Measurements from ENCODE around the gene UFL1. TPM values are rescaled to one million over a fixed set of nuclear protein-coding genes. Genes with fewer than 3 reads are reported as not detected.
A peak's percentile ranks its signal among the peaks of the same experiment; 100 is the strongest.

UFL1 gene
- polyA plus RNA-seq, 1 donor (not counting 4 experiments of a cell fraction or from before 2014, with no cell fraction given), result 13.1 TPM

- FAIRE-seq, result peak; percentile 82
- H3K27me3 ChIP-seq (ENCODE audit: control insufficient read depth, extremely low read depth, insufficient read depth, low read length), result no peaks in the 10 kb centered on the region
- peak overlapping the region; percentile 88 to 95 (median 90) for H3K4me3 ChIP-seq (ENCODE audit: control insufficient read depth in 2 of 3, extremely low read depth in 1 of 3, insufficient read depth in 2 of 3, low read depth in 1 of 3, low read length in 3 of 3)
- H3K4me2 ChIP-seq (ENCODE audit: control insufficient read depth, extremely low read depth, insufficient read depth, low read depth, low read length), result peak overlapping the region; percentile 82
- H3K79me2 ChIP-seq (ENCODE audit: control insufficient read depth, insufficient read depth, low read length), result peaks cover 14% of the 10 kb centered on the region
- no peaks in the 10 kb centered on the region for H3K9me1 ChIP-seq (ENCODE audit: control insufficient read depth, extremely low read depth, insufficient read depth, low read length)
- peak overlapping the region; percentile 96 for H3K27ac ChIP-seq (ENCODE audit: control insufficient read depth, insufficient read depth, low read length)
- TF ChIP-seq EZH2 (IDR thresholded peaks at IDR 0.05; ENCODE audit: low read length), result no peak
- no peak for TF ChIP-seq CTCF (optimal IDR thresholded peaks at IDR 0.05 in 1 of 3, IDR thresholded peaks at IDR 0.05 in 1 of 3, conservative IDR thresholded peaks at IDR 0.05 in 1 of 3; ENCODE audit: extremely low read depth in 1 of 3, insufficient read depth in 2 of 3, low read length in 3 of 3)
- peaks cover 14% of the 10 kb centered on the region for H3K4me1 ChIP-seq (ENCODE audit: control insufficient read depth, extremely low read depth, insufficient read depth, low read length)
- peak overlapping the region; percentile 97 for H3K9ac ChIP-seq (ENCODE audit: control insufficient read depth, extremely low read depth, insufficient read depth, low read length)
- no peaks in the 10 kb centered on the region for H3K9me3 ChIP-seq (ENCODE audit: control insufficient read depth, low read depth, low read length)
- DNase-seq (ENCODE audit: low read depth, low spot score), result peak; percentile 57
- no peaks in the 10 kb centered on the region for H3K36me3 ChIP-seq (ENCODE audit: control insufficient read depth in 2 of 2, extremely low read depth in 1 of 2, insufficient read depth in 2 of 2, low read length in 2 of 2)
- peak overlapping the region; percentile 22 for H2AFZ ChIP-seq (ENCODE audit: control insufficient read depth, low read length)
- dilution Hi-C loops (cut with MboI; ENCODE audit: extremely low pct_ligation_motif_present, low sequenced_read_pairs), result no loop called here
- H4K20me1 ChIP-seq (ENCODE audit: control insufficient read depth, extremely low read depth, insufficient read depth, low read length), result no peaks in the 10 kb centered on the region
These were observed 1.2 kb upstream of the UFL1 start for GRCh38 chr6:96520171-96521115.

GRCh38 chr6:96521306-96521643, 331 bp upstream of the UFL1 start:
- no peak for FAIRE-seq
- DNase-seq (ENCODE audit: low read depth, low spot score), result no peak

More at GRCh38 chr6:96521306-96521643, 331 bp upstream of the UFL1 start:
- peak overlapping the region; percentile 82 for H3K4me2 ChIP-seq (ENCODE audit: control insufficient read depth, extremely low read depth, insufficient read depth, low read depth, low read length)
- peak overlapping the region; percentile 97 for H3K9ac ChIP-seq (ENCODE audit: control insufficient read depth, extremely low read depth, insufficient read depth, low read length)
- H3K9me1 ChIP-seq (ENCODE audit: control insufficient read depth, extremely low read depth, insufficient read depth, low read length), result no peaks in the 10 kb centered on the region
- TF ChIP-seq EZH2 (IDR thresholded peaks at IDR 0.05; ENCODE audit: low read length) (no peak), CTCF (optimal IDR thresholded peaks at IDR 0.05 in 1 of 3, IDR thresholded peaks at IDR 0.05 in 1 of 3, conservative IDR thresholded peaks at IDR 0.05 in 1 of 3; ENCODE audit: extremely low read depth in 1 of 3, insufficient read depth in 2 of 3, low read length in 3 of 3) (no peak)
- peaks cover 14% of the 10 kb centered on the region for H3K79me2 ChIP-seq (ENCODE audit: control insufficient read depth, insufficient read depth, low read length)
- H2AFZ ChIP-seq (ENCODE audit: control insufficient read depth, low read length), result peak overlapping the region; percentile 82
- peak overlapping the region; percentile 88 to 95 (median 90) for H3K4me3 ChIP-seq (ENCODE audit: control insufficient read depth in 2 of 3, extremely low read depth in 1 of 3, insufficient read depth in 2 of 3, low read depth in 1 of 3, low read length in 3 of 3)
- dilution Hi-C loops (cut with MboI; ENCODE audit: extremely low pct_ligation_motif_present, low sequenced_read_pairs), result no loop called here
- no peaks in the 10 kb centered on the region for H4K20me1 ChIP-seq (ENCODE audit: control insufficient read depth, extremely low read depth, insufficient read depth, low read length)
- peaks cover 14% of the 10 kb centered on the region for H3K4me1 ChIP-seq (ENCODE audit: control insufficient read depth, extremely low read depth, insufficient read depth, low read length)
- H3K27ac ChIP-seq (ENCODE audit: control insufficient read depth, insufficient read depth, low read length), result peak overlapping the region; percentile 96
- H3K9me3 ChIP-seq (ENCODE audit: control insufficient read depth, low read depth, low read length), result no peaks in the 10 kb centered on the region
- H3K36me3 ChIP-seq (ENCODE audit: control insufficient read depth in 2 of 2, extremely low read depth in 1 of 2, insufficient read depth in 2 of 2, low read length in 2 of 2), result peaks cover 0 to 5% of the 10 kb centered on the region in 2 experiments
- H3K27me3 ChIP-seq (ENCODE audit: control insufficient read depth, extremely low read depth, insufficient read depth, low read length), result no peaks in the 10 kb centered on the region
